HG03432 (cell line): Measurements from ENCODE around the gene ALDOA.
"Not testable (repeated sequence)": the region's sequence is repeated elsewhere in the genome, so short reads cannot be mapped to it uniquely, and the experiment has no call there.

ENCODE experiments used
- ATAC-seq: cut with Tn5 transposase; IDR thresholded peaks from one replicate; pipeline ENCODE4 v1.9.1; 2021; ENCODE audit warnings: mild to moderate bottlenecking, moderate library complexity; ENCODE audit not compliant: unreplicated experiment

ALDOA gene

GRCh38 chr16:30040690-30041089 lies 24.9 kb upstream of the ALDOA start:
- not testable (repeated sequence) for ATAC-seq

GRCh38 chr16:30041841-30042240 lies 23.7 kb upstream of the ALDOA start:
- ATAC-seq = no peak

GRCh38 chr16:30046178-30046577 lies 19.4 kb upstream of the ALDOA start:
- ATAC-seq = no peak

- ATAC-seq = no peak
These were observed 19.0 kb upstream of the ALDOA start for GRCh38 chr16:30046588-30046987.

GRCh38 chr16:30049871-30050270 lies 15.7 kb upstream of the ALDOA start:
- ATAC-seq = no peak

- no peak for ATAC-seq
These were observed 14.0 kb upstream of the ALDOA start for GRCh38 chr16:30051518-30051917.

- peak; percentile 83 for ATAC-seq
These were observed 12.7 kb upstream of the ALDOA start for GRCh38 chr16:30052671-30053372.

- ATAC-seq = peak; percentile 16
These were observed 12.1 kb upstream of the ALDOA start for GRCh38 chr16:30053376-30054015.

- ATAC-seq = no peak
These were observed 11.1 kb upstream of the ALDOA start for GRCh38 chr16:30054451-30054850.

- no peak for ATAC-seq
These were observed 10.5 kb upstream of the ALDOA start for GRCh38 chr16:30054959-30055553.

- no peak for ATAC-seq
These were observed 5.2 kb upstream of the ALDOA start for GRCh38 chr16:30060346-30060745.

- no peak for ATAC-seq
These were observed 4.6 kb upstream of the ALDOA start for GRCh38 chr16:30060836-30061554.

- no peak for ATAC-seq
These were observed 2.2 kb upstream of the ALDOA start for GRCh38 chr16:30063278-30063892.

- ATAC-seq = peak; percentile 26
These were observed 1.4 kb upstream of the ALDOA start for GRCh38 chr16:30063893-30064728.

GRCh38 chr16:30064729-30065101 lies 845 bp upstream of the ALDOA start:
- ATAC-seq = peak; percentile 0

GRCh38 chr16:30065943-30066760 lies 592 bp downstream of the ALDOA start:
- peak; percentile 0 for ATAC-seq

- ATAC-seq = no peak
These were observed 1.4 kb downstream of the ALDOA start for GRCh38 chr16:30066761-30067583.

- ATAC-seq = no peak
These were observed 2.0 kb downstream of the ALDOA start for GRCh38 chr16:30067584-30067916.

GRCh38 chr16:30068333-30068732 lies 2.8 kb downstream of the ALDOA start:
- ATAC-seq = no peak
